SH-SY5Y (cell line): ENCODE results near the gene ZKSCAN2.

Experiments
- GATA2 ChIP-seq: IDR thresholded peaks from 2 replicates; pipeline ENCODE4 v1.6.1; 2011; ENCODE audit warnings: mild to moderate bottlenecking, low read depth, low read length
- GATA3 ChIP-seq: IDR thresholded peaks from 2 replicates; pipeline ENCODE4 v1.6.1; 2011; ENCODE audit warnings: low read depth, mild to moderate bottlenecking, low read length, moderate library complexity

GRCh38 chr16:25224731-25225319 is 32.8 kb downstream of the ZKSCAN2 start:
- TF ChIP-seq GATA3 (no peak), GATA2 (no peak)
